IMR-90 (cell line): ENCODE results near the gene PRMT5. TPM values are rescaled to one million over a fixed set of nuclear protein-coding genes. Genes with fewer than 3 reads are reported as not detected.

Source experiments
- ATAC-seq: fragments of 200-7000 bp; cut with Tn5 transposase; 2 replicates; pipeline ENCODE4 v1.9.1; 2020; ENCODE audit warnings: low read depth, mild to moderate bottlenecking, moderate library complexity
- BruUV-seq: library from RNA; stranded (reverse); fragments of 400-500 nt; replicated peaks from 2 replicates; lab custom pipeline; 2021; lab: Mats Ljungman, UMichigan
- CTCF ChIA-PET: fragments of 300-600 bp; formaldehyde crosslinking; extraction: SDS; loops from one replicate; lab custom pipeline; 2021; ENCODE audit warnings: antibody characterized with exemption; lab: Yijun Ruan, JAX
- POLR2A ChIA-PET: fragments of 300-600 bp; sonication (Branson Sonifier 250); formaldehyde crosslinking; loops from one replicate; lab custom pipeline; 2022; ENCODE audit warnings: antibody characterized with exemption; ENCODE audit not compliant: unreplicated experiment; lab: Charles Lee
- DNase-seq: peaks from one replicate; pipeline ENCODE4 v3.0.0; 2013
- H2AFZ ChIP-seq: replicated peaks from 2 replicates; pipeline ENCODE3; 2013; ENCODE audit warnings: low read length, mild to moderate bottlenecking; ENCODE audit not compliant: poor library complexity
- H2AK5ac ChIP-seq: 2 replicates; pipeline ENCODE4 v1.6.1; 2013; ENCODE audit warnings: low read depth, low read length, inconsistent platforms
- H2AK9ac ChIP-seq: replicated peaks from 2 replicates; pipeline ENCODE3; 2013; ENCODE audit warnings: mild to moderate bottlenecking, low read depth, low read length, moderate library complexity; ENCODE audit not compliant: poor library complexity
- H2BK120ac ChIP-seq: 2 replicates; pipeline ENCODE4 v1.6.1; 2013; ENCODE audit warnings: low read depth, low read length, inconsistent platforms
- H2BK15ac ChIP-seq: 3 replicates; pipeline ENCODE4 v1.6.1; 2013; ENCODE audit warnings: low read depth, low read length, inconsistent platforms
- H2BK20ac ChIP-seq: 2 replicates; pipeline ENCODE4 v1.6.1; 2013; ENCODE audit warnings: low read depth, mild to moderate bottlenecking, inconsistent platforms, low read length, moderate library complexity
- H2BK5ac ChIP-seq: 2 replicates; pipeline ENCODE4 v1.6.1; 2013; ENCODE audit warnings: mild to moderate bottlenecking, low read depth, low read length, inconsistent platforms; ENCODE audit not compliant: poor library complexity, severe bottlenecking
- H3K14ac ChIP-seq: replicated peaks from 2 replicates; pipeline ENCODE4 v1.6.1; 2013; ENCODE audit warnings: low read depth, low read length, inconsistent platforms
- H3K18ac ChIP-seq: 2 replicates; pipeline ENCODE4 v1.6.1; 2013; ENCODE audit warnings: low read depth, low read length, control low read depth
- H3K23ac ChIP-seq: 2 replicates; pipeline ENCODE4 v1.6.1; 2013; ENCODE audit warnings: low read depth, low read length, inconsistent platforms
- H3K27ac ChIP-seq: 2 replicates; pipeline ENCODE4 v1.5.1; 2013; ENCODE audit warnings: mild to moderate bottlenecking, control low read depth, low read length; ENCODE audit not compliant: insufficient read depth
- H3K27me3 ChIP-seq: 2 replicates; pipeline ENCODE4 v1.6.1; 2013; ENCODE audit warnings: low read length; ENCODE audit not compliant: control insufficient read depth, insufficient read depth
- H3K36me3 ChIP-seq: 2 replicates; pipeline ENCODE4 v1.6.1; 2013; ENCODE audit warnings: low read length, mixed read lengths; ENCODE audit not compliant: control insufficient read depth, insufficient read depth
- H3K4ac ChIP-seq: 2 replicates; pipeline ENCODE4 v1.6.1; 2013; ENCODE audit warnings: low read depth, low read length, inconsistent platforms
- H3K4me1 ChIP-seq: 2 replicates; pipeline ENCODE4 v1.6.1; 2013; ENCODE audit warnings: low read length, mixed read lengths; ENCODE audit not compliant: control insufficient read depth, insufficient read depth
- H3K4me2 ChIP-seq: 2 replicates; pipeline ENCODE4 v1.6.1; 2013; ENCODE audit warnings: low read depth, mild to moderate bottlenecking, control low read depth, low read length, moderate library complexity
- H3K4me3 ChIP-seq: 2 replicates; pipeline ENCODE4 v1.5.1; 2013; ENCODE audit warnings: low read depth, mild to moderate bottlenecking, control low read depth, low read length, moderate library complexity; ENCODE audit not compliant: insufficient read depth
- H3K56ac ChIP-seq: 2 replicates; pipeline ENCODE4 v1.6.1; 2013; ENCODE audit warnings: low read length, inconsistent platforms; ENCODE audit not compliant: insufficient read depth; ENCODE audit errors: extremely low read depth
- H3K79me1 ChIP-seq, 2 experiments: 2 replicates each; pipeline ENCODE4 v1.6.1; 2013; ENCODE audit warnings: low read length in 2 of 2, inconsistent platforms in 1 of 2, low read depth in 1 of 2
- H3K9ac ChIP-seq: 2 replicates; pipeline ENCODE4 v1.6.1; 2013; ENCODE audit warnings: low read depth, low read length, control low read depth
- H3K9me1 ChIP-seq: 2 replicates; pipeline ENCODE4 v1.6.1; 2013; ENCODE audit warnings: low read length, inconsistent platforms; ENCODE audit not compliant: insufficient read depth
- H3K9me3 ChIP-seq: 2 replicates; pipeline ENCODE4 v1.6.1; 2013; ENCODE audit warnings: low read length; ENCODE audit not compliant: control insufficient read depth, insufficient read depth
- H4K20me1 ChIP-seq: 2 replicates; pipeline ENCODE4 v1.6.1; 2013; ENCODE audit warnings: low read length, inconsistent platforms; ENCODE audit not compliant: insufficient read depth
- H4K5ac ChIP-seq: 2 replicates; pipeline ENCODE4 v1.6.1; 2013; ENCODE audit warnings: mild to moderate bottlenecking, low read depth, low read length, control low read depth
- H4K8ac ChIP-seq, 2 experiments: 2 replicates each; pipeline ENCODE4 v1.6.1; 2013; ENCODE audit warnings: low read depth in 2 of 2, low read length in 2 of 2, control low read depth in 1 of 2, inconsistent platforms in 1 of 2
- H4K91ac ChIP-seq: 2 replicates; pipeline ENCODE4 v1.6.1; 2013; ENCODE audit warnings: low read depth, low read length, inconsistent platforms; ENCODE audit not compliant: insufficient read depth
- CHD1 ChIP-seq: IDR thresholded peaks from 2 replicates; pipeline ENCODE4 v1.6.1; 2012; ENCODE audit warnings: low read depth, low read length, improper control_type of control experiment
- CTCF ChIP-seq: conservative IDR thresholded peaks from 2 replicates; pipeline ENCODE4 v1.5.1; 2012; ENCODE audit warnings: mild to moderate bottlenecking, low read depth, low read length, improper control_type of control experiment
- MXI1 ChIP-seq: IDR thresholded peaks from 2 replicates; pipeline ENCODE4 v1.6.1; 2012; ENCODE audit warnings: low read depth, mild to moderate bottlenecking, low read length, moderate library complexity, borderline replicate concordance
- POLR2A ChIP-seq: IDR thresholded peaks from 2 replicates; pipeline ENCODE4 v1.6.1; 2012; ENCODE audit warnings: mild to moderate bottlenecking, low read depth, low read length
- RFX5 ChIP-seq: IDR thresholded peaks from 2 replicates; pipeline ENCODE4 v1.8.0; 2012; ENCODE audit warnings: low read depth, mild to moderate bottlenecking, low read length, moderate library complexity
- WGBS, 2 experiments: methylation state at CpG; one replicate each; pipeline versions ENCODE4 v1.1.5 to v1.1.7; 2013; ENCODE audit warnings: missing lambda C conversion rate in 2 of 2; ENCODE audit not compliant: insufficient read length in 1 of 2; ENCODE audit errors: extremely low coverage in 2 of 2; 5-methylcytosine and 5-hydroxymethylcytosine counted together
- dilution Hi-C: fragments of 300-500 bp; cut with HindIII; formaldehyde crosslinking; loops from one replicate; pipeline ENCODE4 v1.14.3; 2018; ENCODE audit warnings: low sequenced_read_pairs; ENCODE audit not compliant: unreplicated experiment
- in situ Hi-C: fragments of 300-500 bp; cut with MboI; formaldehyde crosslinking; loops from 3 replicates; pipeline ENCODE4 v1.14.3; 2019; ENCODE audit warnings: low sequenced_read_pairs, inconsistent platforms, mixed read lengths
- intact Hi-C: fragments of 100-400 bp; cut with micrococcal nuclease; formaldehyde crosslinking; loops from 2 replicates; pipeline ENCODE4 v1.10.0; 2022
- polyA plus RNA-seq, 3 experiments: library from polyadenylated mRNA; depleted of rRNA; stranded (reverse); fragments of >200 nt; gene quantifications; 2 replicates each; pipeline ENCODE4 v1.2.3, GENCODE V29; 2012; ENCODE audit warnings: low replicate concordance in 1 of 3
- total RNA-seq: library from RNA; depleted of rRNA; stranded (reverse); fragments of >200 nt; gene quantifications from 2 replicates; pipeline ENCODE4 v1.2.3, GENCODE V29; 2012

The PRMT5 gene
- total and polyA plus RNA-seq, 2 of the 4 experiments (the other 2 are of a cell fraction), result 99.3 to 136 TPM

DNA sequence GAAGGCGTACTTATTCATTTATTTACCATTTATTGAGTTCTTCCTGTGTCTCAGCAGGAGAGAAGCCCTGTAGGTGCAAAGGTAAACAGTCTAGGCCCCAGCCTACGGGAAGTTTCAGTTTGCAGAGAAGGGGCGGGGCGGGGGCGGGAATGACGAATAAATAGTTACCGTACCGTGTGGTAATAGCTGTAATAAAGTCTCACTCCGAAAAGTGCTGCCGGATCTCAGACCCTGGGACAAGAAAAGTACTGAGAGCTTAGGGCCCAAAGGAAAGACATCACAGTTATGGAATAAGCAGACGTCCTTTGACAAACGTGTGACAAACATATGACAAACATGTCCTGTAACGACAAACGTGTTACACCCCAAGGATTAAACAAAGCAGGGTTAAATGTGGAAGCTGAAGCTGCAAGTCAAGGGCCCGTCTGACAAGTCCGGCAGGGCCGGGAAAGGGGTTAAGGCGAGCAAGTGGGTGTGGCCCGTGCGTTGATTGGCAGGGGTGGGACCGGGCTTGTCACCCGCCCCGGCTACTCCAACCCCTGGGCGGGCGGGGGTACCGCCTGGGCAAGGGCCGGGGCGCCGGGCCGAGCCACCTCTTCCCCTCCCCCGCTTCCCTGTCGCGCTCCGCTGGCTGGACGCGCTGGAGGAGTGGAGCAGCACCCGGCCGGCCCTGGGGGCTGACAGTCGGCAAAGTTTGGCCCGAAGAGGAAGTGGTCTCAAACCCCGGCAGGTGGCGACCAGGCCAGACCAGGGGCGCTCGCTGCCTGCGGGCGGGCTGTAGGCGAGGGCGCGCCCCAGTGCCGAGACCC is 57.7 kb downstream of the PRMT5 start, which contains the start of gene LRP10:
Gene LRP10 (plus strand): TSS at position 517 of the 809 bp plus-strand sequence. CDS start 564 bp downstream, outside the sequence.
- Histone ChIP-seq H2BK5ac (peak within 1 kb of the TSS; percentile 95), H3K4ac (peak within 1 kb of the TSS; percentile 75), H2AFZ (peak within 1 kb of the TSS; percentile 92), H3K9ac (peak within 1 kb of the TSS; percentile 92), H3K36me3 (peaks cover 24% of the 10 kb centered on the region), H4K8ac (peak within 1 kb of the TSS; percentile 37 to 89), H3K27me3 (no peaks in the 10 kb centered on the region), H4K20me1 (peaks cover 9% of the 10 kb centered on the region), H3K4me3 (peak within 1 kb of the TSS; percentile 79), H3K9me1 (0 out of 2 replicates have a peak, but pooled peaks cover 3% of the 10 kb centered on the region), H3K4me1 (peaks cover 3% of the 10 kb centered on the region; the same call in 1 of the 2 replicates), H3K9me3 (no peaks in the 10 kb centered on the region), H2BK15ac (peak within 1 kb of the TSS; percentile 61; the same call in 2 of the 3 replicates), H4K5ac (peak within 1 kb of the TSS; percentile 70), H2BK120ac (peak within 1 kb of the TSS; percentile 73), H3K79me1 (peaks cover 20 to 32% of the 10 kb centered on the region in 2 experiments; a peak in 3 of 4 replicates), H3K27ac (peak within 1 kb of the TSS; percentile 84), H3K18ac (peak within 1 kb of the TSS; percentile 91), H3K4me2 (peak within 1 kb of the TSS; percentile 98), H2AK5ac (peak within 1 kb of the TSS; percentile 38), H3K56ac (peak within 1 kb of the TSS; percentile 84), H4K91ac (peak within 1 kb of the TSS; percentile 93), H3K23ac (peak within 1 kb of the TSS; percentile 89), H3K14ac (peak within 1 kb of the TSS; percentile 88), H2AK9ac (peak within 1 kb of the TSS; percentile 97), H2BK20ac (peak within 1 kb of the TSS; percentile 68; the same call in 1 of the 2 replicates)
- ChIA-PET POLR2A (interaction anchor here (0.6 kb wide), 1 partner anchor 493 kb away, joined by 4 read pairs; no protein-coding TSS in a partner anchor), CTCF (interaction anchor here (0.6 to 1.9 kb wide), 9 partner anchors 10 to 107 kb away, joined by 3 to 10 read pairs (median 3); partner anchors contain the start of gene REM2)
- dilution Hi-C loops, result no loop called here
- intact Hi-C loops, result loop anchor here (1.0 to 5.0 kb wide), 4 partner anchors 15 to 111 kb away; partner anchors contain the start of gene AJUBA
- in situ Hi-C loops, result loop anchor here (25.0 kb wide), 1 partner anchor 484 kb away; no protein-coding TSS in a partner anchor
- ATAC-seq (peak; percentile 91), DNase-seq (peak; percentile 75)
- whole genome bisulfite sequencing, 2 experiments, result 0% methylated on average over 31 of the region's 50 CpGs; no CpG with 5 or more reads in 1 of the 2 experiments
- TF ChIP-seq CHD1 (no peak), RFX5 (no peak), CTCF (0 out of 2 replicates have a peak, but pooled peaks have one; percentile 2), POLR2A (peak; percentile 62), MXI1 (peak; percentile 28; the same call in 1 of the 2 replicates)
- BruUV-seq, result TSS peak; percentile 75
